ENCODE data around the gene SETD6. TPM values are rescaled to one million over a fixed set of nuclear protein-coding genes. Genes with fewer than 3 reads are reported as not detected.

Gene SETD6
- total RNA-seq, 1 experiment from 2014 or later = 42.8 TPM

DNA sequence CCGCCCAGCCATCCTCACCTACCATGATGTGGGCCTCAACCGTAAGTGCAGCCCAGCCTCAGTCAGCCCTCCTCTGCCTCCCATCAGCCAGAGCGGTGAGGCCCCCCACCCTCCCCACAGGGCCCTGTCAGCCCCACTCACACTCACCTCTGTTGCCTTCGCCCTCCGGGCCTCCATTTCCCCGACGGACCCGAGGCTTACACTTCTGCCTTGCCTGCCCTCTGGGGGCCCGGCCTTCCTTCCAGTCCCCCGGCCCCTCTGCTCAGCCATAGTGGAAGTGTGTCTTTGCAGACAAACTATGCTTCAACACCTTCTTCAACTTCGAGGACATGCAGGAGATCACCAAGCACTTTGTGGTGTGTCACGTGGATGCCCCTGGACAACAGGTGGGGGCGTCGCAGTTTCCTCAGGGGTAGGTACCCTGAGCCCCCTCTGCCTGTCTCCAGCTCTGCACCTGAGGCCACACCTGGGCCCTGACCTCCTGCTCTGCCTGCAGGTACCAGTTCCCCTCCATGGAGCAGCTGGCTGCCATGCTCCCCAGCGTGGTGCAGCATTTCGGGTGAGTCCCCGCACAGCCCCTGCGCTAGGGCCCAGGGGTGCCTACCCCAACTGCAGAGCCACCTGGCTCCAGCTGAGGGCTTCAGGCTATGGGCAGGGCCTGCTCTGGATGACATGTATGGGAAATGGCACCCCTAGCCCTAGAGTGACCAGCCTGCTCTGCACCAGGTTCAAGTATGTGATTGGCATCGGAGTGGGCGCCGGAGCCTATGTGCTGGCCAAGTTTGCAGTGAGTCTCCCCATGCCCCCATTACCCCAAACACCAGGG lies 11.2 kb upstream of the SETD6 start:
- CTCF ChIA-PET = no interaction called here
- Mint-ChIP-seq H3K27me3 (ENCODE audit: unreplicated experiment) (peaks cover 13% of the 10 kb centered on the region), H3K36me3 (ENCODE audit: insufficient read depth, unreplicated experiment) (peaks cover 24% of the 10 kb centered on the region), H3K9me3 (ENCODE audit: low read depth, unreplicated experiment) (no peaks in the 10 kb centered on the region), H3K27ac (ENCODE audit: unreplicated experiment) (no peak overlapping the region), H3K4me1 (ENCODE audit: low read depth, unreplicated experiment) (peaks cover 20% of the 10 kb centered on the region), H3K4me3 (ENCODE audit: low read depth, unreplicated experiment) (no peak overlapping the region)
- no TSS peak for BruUV-seq (replicated peaks)
- TF ChIP-seq, protein P1, sequence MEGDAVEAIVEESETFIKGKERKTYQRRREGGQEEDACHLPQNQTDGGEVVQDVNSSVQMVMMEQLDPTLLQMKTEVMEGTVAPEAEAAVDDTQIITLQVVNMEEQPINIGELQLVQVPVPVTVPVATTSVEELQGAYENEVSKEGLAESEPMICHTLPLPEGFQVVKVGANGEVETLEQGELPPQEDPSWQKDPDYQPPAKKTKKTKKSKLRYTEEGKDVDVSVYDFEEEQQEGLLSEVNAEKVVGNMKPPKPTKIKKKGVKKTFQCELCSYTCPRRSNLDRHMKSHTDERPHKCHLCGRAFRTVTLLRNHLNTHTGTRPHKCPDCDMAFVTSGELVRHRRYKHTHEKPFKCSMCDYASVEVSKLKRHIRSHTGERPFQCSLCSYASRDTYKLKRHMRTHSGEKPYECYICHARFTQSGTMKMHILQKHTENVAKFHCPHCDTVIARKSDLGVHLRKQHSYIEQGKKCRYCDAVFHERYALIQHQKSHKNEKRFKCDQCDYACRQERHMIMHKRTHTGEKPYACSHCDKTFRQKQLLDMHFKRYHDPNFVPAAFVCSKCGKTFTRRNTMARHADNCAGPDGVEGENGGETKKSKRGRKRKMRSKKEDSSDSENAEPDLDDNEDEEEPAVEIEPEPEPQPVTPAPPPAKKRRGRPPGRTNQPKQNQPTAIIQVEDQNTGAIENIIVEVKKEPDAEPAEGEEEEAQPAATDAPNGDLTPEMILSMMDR (IDR thresholded peaks at IDR 0.05; ENCODE audit: unreplicated experiment) = no peak
- no peak for DNase-seq
- intact Hi-C loops (cut with micrococcal nuclease; ENCODE audit: unreplicated experiment) = no loop called here

DNA sequence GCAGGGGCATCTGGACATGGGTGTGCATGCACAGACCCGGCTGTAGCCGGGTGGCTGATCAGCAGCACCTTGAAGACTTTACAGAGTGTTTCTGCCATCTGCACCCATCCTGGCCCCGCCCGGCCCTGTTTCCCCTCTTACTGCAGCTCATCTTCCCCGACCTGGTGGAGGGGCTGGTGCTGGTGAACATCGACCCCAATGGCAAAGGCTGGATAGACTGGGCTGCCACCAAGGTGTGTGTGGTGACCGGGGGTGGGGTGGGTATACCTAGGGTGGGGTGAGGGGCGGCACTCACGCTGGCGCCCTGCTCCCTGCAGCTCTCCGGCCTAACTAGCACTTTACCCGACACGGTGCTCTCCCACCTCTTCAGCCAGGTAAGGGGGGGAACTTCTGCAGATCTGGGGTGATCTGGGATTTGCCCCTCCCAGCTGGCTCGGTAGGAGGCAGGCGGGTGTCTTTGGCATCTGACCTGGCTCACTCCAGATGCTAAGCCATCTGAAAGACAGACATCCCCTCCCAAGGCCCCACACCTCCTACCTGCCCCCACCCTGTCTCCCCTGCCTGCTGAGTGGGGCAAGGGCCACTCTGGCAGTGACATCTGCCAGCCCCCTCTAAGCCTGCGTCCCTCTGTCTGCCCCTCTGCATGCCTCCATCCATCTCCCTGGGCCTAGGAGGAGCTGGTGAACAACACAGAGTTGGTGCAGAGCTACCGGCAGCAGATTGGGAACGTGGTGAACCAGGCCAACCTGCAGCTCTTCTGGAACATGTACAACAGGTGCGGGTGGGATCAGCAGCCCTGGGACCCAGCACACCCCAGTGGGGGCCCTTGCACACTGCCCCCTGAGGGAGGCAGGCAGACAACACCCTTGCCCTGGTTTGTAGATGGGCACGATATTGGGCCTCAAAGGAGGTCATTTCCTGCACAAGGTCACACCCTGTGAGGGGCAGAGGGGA lies 8.8 kb upstream of the SETD6 start:
- no TSS peak for BruUV-seq (replicated peaks)
- peaks cover 13% of the 10 kb centered on the region for H3K27me3 Mint-ChIP-seq (ENCODE audit: unreplicated experiment)
- no peak overlapping the region for H3K27ac Mint-ChIP-seq (ENCODE audit: unreplicated experiment)
- no peak for DNase-seq
- no peak overlapping the region for H3K4me3 Mint-ChIP-seq (ENCODE audit: low read depth, unreplicated experiment)
- H3K36me3 Mint-ChIP-seq (ENCODE audit: insufficient read depth, unreplicated experiment) = peaks cover 26% of the 10 kb centered on the region
- H3K4me1 Mint-ChIP-seq (ENCODE audit: low read depth, unreplicated experiment) = peaks cover 1% of the 10 kb centered on the region
- intact Hi-C loops (cut with micrococcal nuclease; ENCODE audit: unreplicated experiment) = no loop called here
- CTCF ChIA-PET = interaction anchor here (1.0 kb wide), 1 partner anchor 154 kb away, joined by 3 read pairs; no protein-coding TSS in a partner anchor
- TF ChIP-seq, protein P1 (IDR thresholded peaks at IDR 0.05; ENCODE audit: unreplicated experiment) = no peak
- H3K9me3 Mint-ChIP-seq (ENCODE audit: low read depth, unreplicated experiment) = no peaks in the 10 kb centered on the region

DNA sequence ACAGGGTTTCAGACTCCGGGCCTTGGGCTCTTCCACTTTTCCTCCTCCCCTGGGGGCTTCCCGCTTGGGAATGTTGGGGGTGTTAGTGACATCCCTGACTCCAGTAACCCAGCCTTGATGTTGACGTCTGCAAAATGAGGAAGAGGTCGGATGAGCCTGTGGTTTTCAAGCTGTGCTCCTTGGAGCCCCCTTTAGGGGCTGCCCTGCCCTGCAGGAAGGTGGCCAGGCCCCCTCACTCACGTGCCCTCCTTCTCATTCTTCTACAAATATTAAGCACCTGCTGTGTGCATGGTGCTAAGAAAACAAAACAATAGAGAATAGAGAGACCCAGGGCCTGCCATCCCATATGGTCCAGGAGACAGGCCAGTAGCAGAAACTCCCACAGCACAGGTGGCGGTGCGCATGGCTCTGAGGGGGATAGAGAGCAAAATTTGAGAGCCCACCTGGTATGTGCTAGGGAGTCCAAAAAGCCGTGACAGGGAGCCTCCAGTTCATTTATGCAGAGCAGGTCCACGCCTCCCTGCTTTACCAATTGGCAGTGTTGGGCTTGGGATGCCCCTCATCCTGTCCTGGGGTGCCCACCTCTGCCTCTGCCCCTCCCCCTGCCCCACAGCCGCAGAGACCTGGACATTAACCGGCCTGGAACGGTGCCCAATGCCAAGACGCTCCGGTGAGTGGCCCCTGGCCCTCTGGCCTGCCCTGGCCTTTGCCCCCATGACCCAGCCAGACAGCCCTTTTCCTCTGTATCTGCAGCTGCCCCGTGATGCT lies 7.9 kb upstream of the SETD6 start:
- H3K9me3 Mint-ChIP-seq (ENCODE audit: low read depth, unreplicated experiment) = no peaks in the 10 kb centered on the region
- peaks cover 13% of the 10 kb centered on the region for H3K27me3 Mint-ChIP-seq (ENCODE audit: unreplicated experiment)
- H3K4me1 Mint-ChIP-seq (ENCODE audit: low read depth, unreplicated experiment) = no peaks in the 10 kb centered on the region
- no TSS peak for BruUV-seq (replicated peaks)
- TF ChIP-seq, protein P1 (IDR thresholded peaks at IDR 0.05; ENCODE audit: unreplicated experiment) = no peak
- CTCF ChIA-PET = no interaction called here
- H3K4me3 Mint-ChIP-seq (ENCODE audit: low read depth, unreplicated experiment) = no peak overlapping the region
- peaks cover 28% of the 10 kb centered on the region for H3K36me3 Mint-ChIP-seq (ENCODE audit: insufficient read depth, unreplicated experiment)
- no peak for DNase-seq
- H3K27ac Mint-ChIP-seq (ENCODE audit: unreplicated experiment) = no peak overlapping the region
- intact Hi-C loops (cut with micrococcal nuclease; ENCODE audit: unreplicated experiment) = no loop called here
